CD4-positive, alpha-beta T cell treated with Interleukin-1 beta for 1 hour (primary cell): Measurements from ENCODE around the gene TCF4.

ENCODE experiments used
- DNase-seq, 2 donors: peaks; one replicate each; pipeline ENCODE4 v3.0.0-alpha.2; 2020 to 2022

The TCF4 gene

DNA sequence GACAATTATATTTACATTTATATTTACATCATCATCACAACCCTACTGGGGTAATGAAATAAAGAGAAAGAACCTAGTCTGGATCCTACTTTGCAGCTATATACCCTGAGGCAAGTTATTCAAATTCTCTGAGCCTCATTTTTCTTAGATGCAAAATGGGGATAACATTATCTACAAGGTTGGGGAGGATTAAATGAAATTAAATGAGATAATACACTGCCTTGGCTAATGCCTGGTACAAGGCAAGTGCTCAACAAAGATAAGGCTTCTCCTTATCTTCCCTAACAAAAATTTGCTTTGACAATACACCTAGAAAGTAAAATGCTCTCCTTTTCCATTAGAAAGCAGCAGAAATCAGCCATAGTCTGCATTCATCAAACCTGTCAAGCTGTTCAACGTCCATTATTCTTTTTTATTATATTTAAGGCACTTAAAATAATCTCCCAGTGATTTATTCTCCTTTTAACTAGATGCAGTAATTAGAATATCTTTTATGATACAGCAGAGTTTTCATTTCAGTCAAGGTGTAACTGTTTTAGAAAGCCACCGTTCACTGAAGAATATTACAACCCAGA lies 44.8 kb downstream of the TCF4 start:
- DNase-seq: no peak

DNA sequence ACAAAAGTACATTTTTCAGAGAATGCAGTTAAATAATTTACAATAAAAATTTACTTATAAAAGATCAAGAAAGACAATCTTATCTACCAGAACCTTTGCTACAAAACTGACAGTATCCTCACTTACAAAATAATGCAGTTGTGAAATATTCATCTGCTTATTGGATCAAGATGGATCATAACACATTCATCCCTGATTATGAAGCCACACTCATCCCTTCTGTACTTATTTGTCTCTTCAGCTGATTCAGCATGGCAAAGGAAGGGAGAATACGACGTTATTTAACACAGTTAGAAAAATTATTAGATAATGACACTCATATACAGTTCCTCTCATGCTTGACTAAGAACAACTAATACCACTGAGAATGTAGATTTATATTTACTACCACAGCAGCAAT lies 46.4 kb downstream of the TCF4 start:
- no peak for DNase-seq

- DNase-seq: no peak
Observed at GRCh38 chr18:55539240-55539639, 48.8 kb downstream of the TCF4 start.

- DNase-seq: no peak
Observed at GRCh38 chr18:55534996-55535395, 53.0 kb downstream of the TCF4 start.

DNA sequence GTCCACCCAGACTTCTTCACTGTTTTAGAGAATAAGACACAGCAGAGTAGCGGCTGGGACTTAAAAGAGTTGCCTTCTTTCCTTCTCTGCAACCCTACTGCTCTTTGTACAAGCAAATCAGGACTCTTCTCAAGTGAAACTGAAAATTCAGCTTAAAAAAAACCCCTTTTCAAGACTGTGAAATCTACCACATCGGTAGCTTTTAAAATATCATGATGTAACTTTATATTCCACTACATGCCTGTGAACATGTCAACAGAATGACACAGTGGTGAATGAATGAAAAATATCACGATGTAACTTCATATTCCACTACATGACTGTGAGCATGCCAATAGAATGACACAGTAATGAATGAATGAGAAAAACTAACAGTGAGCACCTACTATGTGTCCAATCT lies 53.4 kb downstream of the TCF4 start:
- no peak for DNase-seq

DNA sequence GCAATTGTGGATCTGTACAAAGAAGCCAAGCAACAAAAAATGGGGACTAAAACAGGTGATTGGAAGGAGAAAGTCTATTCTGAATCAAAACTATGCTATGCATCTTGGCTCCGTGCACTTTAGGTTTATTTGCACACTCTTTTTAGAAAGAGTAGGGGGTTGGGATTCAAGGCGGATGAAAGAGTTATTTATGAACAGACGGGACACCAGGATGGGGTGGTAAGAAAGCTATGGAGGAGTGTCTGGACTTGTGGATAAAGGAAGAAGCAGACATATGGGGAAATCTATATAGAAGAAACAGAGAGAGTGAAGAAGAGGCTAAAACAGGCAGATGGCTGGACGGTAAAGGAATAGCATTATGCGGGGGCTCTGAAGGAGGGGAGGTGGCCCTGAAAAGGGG lies 57.8 kb downstream of the TCF4 start:
- no peak for DNase-seq

GRCh38 chr18:55529581-55529980 lies 58.4 kb downstream of the TCF4 start:
- no peak for DNase-seq

GRCh38 chr18:55525845-55526244 lies 62.1 kb downstream of the TCF4 start:
- no peak for DNase-seq

DNA sequence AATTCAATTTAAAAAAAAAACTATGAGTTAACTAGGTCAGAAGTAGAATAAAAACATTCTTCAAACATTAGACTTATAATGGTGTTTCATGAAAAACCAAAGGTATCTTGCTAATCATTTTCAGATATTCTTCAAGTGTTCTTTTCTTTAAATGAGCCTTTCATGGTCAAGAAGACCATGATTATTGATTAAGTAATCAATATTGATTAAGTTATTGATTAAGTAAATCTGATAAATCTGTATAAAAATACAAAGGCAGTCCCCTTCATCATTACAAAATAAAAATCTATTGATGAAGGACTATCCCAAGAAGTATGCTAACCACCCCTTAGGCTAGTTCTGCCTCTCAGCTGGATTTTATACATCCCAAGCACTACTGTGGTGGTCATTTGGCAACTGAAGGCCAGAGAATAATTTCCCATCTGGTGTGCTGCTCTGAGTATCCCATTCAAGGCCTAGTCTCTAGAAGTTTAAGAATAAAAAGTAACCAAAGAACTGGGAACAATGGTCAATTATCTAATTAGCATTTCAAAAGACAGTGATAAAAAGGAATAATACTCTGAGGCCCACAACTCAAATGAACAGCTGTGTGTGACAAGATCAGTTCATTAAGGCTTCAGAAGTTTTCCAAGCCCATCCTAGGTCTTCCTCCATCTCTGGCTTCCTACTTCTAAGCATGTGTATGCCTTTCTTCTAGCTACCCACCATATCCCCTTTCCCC lies 63.5 kb downstream of the TCF4 start:
- DNase-seq: no peak

DNA sequence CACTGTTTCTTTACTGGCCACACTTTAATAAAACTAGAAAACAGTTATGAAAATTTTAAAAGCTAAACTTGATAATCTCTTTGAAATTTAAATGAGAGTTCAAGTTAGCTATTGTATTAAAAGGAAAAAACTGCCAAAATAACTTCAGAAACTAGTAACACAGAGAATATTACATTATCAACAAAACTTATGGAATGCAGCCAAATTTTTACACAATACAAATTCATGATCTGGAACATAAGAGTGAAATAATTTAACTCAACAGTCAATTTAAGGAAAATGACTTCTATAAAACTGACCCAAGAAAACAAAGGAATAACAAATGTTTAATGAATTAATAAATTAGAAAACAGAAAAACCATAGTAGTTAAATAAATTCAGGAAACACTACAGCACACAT lies 65.0 kb downstream of the TCF4 start:
- DNase-seq: no peak

DNA sequence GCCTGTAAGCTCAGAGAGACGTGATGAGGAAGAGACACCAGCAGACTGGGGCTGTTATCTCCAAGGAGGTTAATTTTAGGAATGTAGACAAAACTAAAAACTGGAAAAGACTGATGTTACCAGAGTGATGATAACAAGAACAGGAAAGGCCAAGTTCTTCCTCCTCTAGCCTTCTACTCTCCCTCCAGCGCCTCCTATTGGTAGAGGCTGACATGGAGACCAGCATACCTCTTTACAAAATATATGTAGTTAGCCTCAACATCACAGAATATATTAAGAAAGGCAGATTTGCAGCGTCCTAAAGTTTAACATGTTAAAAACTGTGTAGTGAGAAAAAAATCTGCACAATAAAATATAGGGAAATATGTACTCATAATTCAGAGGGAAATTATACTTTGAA lies 66.0 kb downstream of the TCF4 start:
- peak in 1 of 2 donors; percentile 25 for DNase-seq

GRCh38 chr18:55517055-55517454 lies 70.9 kb downstream of the TCF4 start:
- no peak for DNase-seq

GRCh38 chr18:55515941-55516710 lies 71.9 kb downstream of the TCF4 start:
- DNase-seq: no peak

DNA sequence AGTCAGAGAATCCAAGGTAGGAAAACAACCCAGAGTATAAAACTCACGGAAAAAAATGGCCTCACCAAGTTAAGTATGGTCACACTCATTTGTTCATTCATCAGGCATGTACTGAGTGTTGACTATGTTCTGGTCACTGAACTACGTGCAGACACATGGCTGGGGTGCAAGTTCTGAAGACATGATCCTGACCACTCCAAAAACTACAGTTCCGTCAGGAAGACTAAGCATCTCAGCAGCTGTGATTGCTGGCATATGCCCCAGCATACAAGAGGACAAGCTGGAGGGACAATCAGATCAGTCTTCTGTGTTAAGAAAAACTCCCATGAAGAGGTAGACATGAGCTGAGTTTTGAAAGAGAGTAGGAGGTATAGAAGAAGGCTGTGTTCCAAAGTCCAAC lies 72.8 kb downstream of the TCF4 start:
- no peak for DNase-seq

GRCh38 chr18:55513161-55513560 lies 74.8 kb downstream of the TCF4 start:
- no peak for DNase-seq

DNA sequence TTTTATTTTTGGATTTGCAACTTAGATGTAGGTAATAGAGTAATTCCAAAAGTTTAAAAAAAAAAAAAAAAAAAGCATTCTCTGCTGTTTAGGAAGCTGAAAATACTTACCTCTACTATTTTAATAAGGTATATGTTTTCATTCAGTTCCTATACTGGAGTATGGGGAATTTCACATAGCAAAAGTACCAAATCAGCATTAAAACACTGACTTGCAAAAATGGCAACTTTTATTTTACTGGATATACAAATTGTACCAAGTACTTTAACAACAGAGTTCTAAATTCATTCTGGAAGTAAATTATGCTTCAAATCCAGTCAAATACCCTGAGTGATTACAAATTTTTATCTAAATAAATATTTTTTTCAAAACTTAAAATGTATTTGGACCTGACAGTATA lies 76.7 kb downstream of the TCF4 start:
- no peak for DNase-seq

DNA sequence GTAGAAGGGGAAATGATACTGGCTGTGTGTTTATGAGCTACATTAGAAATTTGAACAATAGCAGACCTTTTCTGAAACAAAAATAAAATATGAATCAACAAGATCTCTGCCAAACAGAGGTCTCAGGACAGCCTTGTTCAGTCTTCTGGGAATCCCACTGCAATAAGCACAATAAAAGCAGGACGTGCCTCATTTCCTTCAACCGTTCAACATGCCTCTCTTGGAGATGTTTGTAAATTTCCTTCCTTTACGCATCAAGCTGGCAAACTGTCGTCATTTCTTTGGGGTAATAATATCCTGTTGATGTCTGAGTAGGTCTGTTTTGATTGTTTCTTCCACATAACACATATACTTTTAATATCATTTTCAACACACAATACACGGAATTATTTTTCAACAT lies 77.2 kb downstream of the TCF4 start:
- peak in 1 of 2 donors; percentile 44 for DNase-seq

DNA sequence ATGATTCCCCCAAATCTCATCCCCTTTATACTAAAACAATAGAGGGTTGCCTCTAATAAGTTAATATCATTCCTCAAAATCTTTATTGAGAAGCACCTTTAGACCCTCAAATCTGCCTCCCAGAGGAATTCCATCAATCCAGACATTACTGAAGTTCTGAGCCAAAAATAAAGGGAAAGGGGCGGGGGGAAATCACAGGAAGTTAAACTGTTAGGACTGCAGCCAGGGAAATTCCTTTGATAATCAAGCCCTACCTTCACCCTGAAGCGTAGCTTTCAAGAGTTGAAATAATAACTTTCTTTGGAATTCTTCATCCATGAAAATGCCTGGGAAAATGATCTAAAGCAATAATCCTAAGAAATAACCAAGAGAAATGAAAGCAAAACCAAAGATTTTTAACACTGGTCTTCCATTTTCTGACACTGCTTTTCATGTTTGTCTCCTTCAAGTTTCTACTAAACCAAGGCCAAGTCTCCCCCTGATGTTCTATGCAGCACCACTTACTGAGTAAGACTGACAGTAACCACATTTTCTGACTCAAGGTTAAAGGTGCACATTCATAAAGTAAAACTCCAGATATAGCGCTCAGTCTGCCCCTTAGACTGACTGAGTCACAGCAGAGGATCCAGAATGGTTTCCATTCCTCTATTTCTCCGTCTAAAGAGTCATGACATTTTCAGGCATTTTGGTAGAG lies 78.2 kb downstream of the TCF4 start:
- DNase-seq: peak in 1 of 2 donors; percentile 3

- DNase-seq: no peak
Observed at GRCh38 chr18:55508651-55509050, 79.3 kb downstream of the TCF4 start.

- DNase-seq: no peak
Observed at GRCh38 chr18:55506074-55506473, 81.9 kb downstream of the TCF4 start.

DNA sequence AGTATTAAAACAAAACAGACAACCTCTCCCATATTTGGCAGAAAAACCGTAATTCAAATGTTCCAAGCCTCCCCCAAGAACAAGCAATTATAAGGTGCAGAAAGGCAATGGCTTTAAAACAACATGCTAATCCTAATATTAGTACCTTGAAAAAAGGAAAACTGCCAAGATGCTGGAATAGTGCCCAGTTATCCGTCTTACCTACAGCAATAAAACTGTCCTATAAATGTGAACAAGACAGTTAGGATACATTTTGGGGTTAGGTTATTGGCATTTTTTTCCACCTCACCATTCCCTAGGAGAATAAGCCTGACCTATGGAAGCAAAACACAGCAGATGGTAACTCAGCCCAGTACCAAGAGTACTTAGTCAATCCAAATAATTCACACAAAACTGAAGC lies 83.2 kb downstream of the TCF4 start:
- no peak for DNase-seq

- no peak for DNase-seq
Observed at GRCh38 chr18:55503167-55503820, 84.7 kb downstream of the TCF4 start.
